Measurements from ENCODE around the gene SCN3A.

Gene SCN3A

GRCh38 chr2:165185633-165186032 lies 18.2 kb downstream of the SCN3A start:
- no peak for DNase-seq

GRCh38 chr2:165182029-165182428 lies 21.8 kb downstream of the SCN3A start:
- DNase-seq: no peak

GRCh38 chr2:165176780-165177179 lies 27.1 kb downstream of the SCN3A start:
- DNase-seq: no peak

- no peak for DNase-seq
These were observed 30.6 kb downstream of the SCN3A start for GRCh38 chr2:165173215-165173614.

- no peak for DNase-seq
These were observed 39.6 kb downstream of the SCN3A start for GRCh38 chr2:165164201-165164600.

GRCh38 chr2:165163761-165164160 lies 40.1 kb downstream of the SCN3A start:
- DNase-seq: no peak

GRCh38 chr2:165162466-165162865 lies 41.4 kb downstream of the SCN3A start:
- no peak for DNase-seq

GRCh38 chr2:165161510-165161909 lies 42.3 kb downstream of the SCN3A start:
- DNase-seq: no peak

GRCh38 chr2:165157160-165157559 lies 46.7 kb downstream of the SCN3A start:
- DNase-seq: no peak

- no peak for DNase-seq
These were observed 48.7 kb downstream of the SCN3A start for GRCh38 chr2:165155152-165155551.

GRCh38 chr2:165149439-165149838 lies 54.4 kb downstream of the SCN3A start:
- no peak for DNase-seq

GRCh38 chr2:165147186-165148045 lies 56.4 kb downstream of the SCN3A start:
- no peak for DNase-seq

GRCh38 chr2:165144315-165144714 lies 59.5 kb downstream of the SCN3A start:
- no peak for DNase-seq

- no peak for DNase-seq
These were observed 62.1 kb downstream of the SCN3A start for GRCh38 chr2:165141601-165142354.

- no peak for DNase-seq
These were observed 77.6 kb downstream of the SCN3A start for GRCh38 chr2:165126244-165126643.

GRCh38 chr2:165122521-165122920 lies 81.3 kb downstream of the SCN3A start:
- DNase-seq: no peak

- no peak for DNase-seq
These were observed 82.9 kb downstream of the SCN3A start for GRCh38 chr2:165120740-165121467.

GRCh38 chr2:165115258-165115657 lies 88.6 kb downstream of the SCN3A start:
- DNase-seq: no peak

GRCh38 chr2:165114346-165114939 lies 89.4 kb downstream of the SCN3A start:
- no peak for DNase-seq

GRCh38 chr2:165113414-165113813 lies 90.4 kb downstream of the SCN3A start:
- no peak for DNase-seq

- no peak for DNase-seq
These were observed 91.1 kb downstream of the SCN3A start for GRCh38 chr2:165112789-165113188.

GRCh38 chr2:165112133-165112573 lies 91.7 kb downstream of the SCN3A start:
- DNase-seq: no peak

- DNase-seq: no peak
These were observed 93.5 kb downstream of the SCN3A start for GRCh38 chr2:165110394-165110793.

Measured in activated naive CD4-positive, alpha-beta T cell treated with anti-CD3 and anti-CD28 coated beads, Interleukin-2, amount 50 U/mL, for 16 hours (primary cell).